Measurements from ENCODE around the gene ALK.
"Not testable (repeated sequence)": the region's sequence is repeated elsewhere in the genome, so short reads cannot be mapped to it uniquely, and the experiment has no call there.

Gene ALK

GRCh38 chr2:29834036-29834540, 87.3 kb downstream of the ALK start:
- no peaks in the 10 kb centered on the region for H3K4me1 Mint-ChIP-seq
- peaks cover 11% of the 10 kb centered on the region for H3K27me3 Mint-ChIP-seq
- H3K27ac Mint-ChIP-seq = no peak overlapping the region
- H3K9me3 Mint-ChIP-seq = peaks cover 20% of the 10 kb centered on the region
- H3K36me3 Mint-ChIP-seq = no peaks in the 10 kb centered on the region
- H3K4me3 Mint-ChIP-seq = no peak overlapping the region

GRCh38 chr2:29831560-29831959, 89.8 kb downstream of the ALK start:
- H3K27ac Mint-ChIP-seq = no peak overlapping the region
- H3K9me3 Mint-ChIP-seq = peaks cover 5% of the 10 kb centered on the region
- no peaks in the 10 kb centered on the region for H3K4me1 Mint-ChIP-seq
- no peaks in the 10 kb centered on the region for H3K36me3 Mint-ChIP-seq
- peaks cover 14% of the 10 kb centered on the region for H3K27me3 Mint-ChIP-seq
- H3K4me3 Mint-ChIP-seq = no peak overlapping the region

GRCh38 chr2:29829841-29830240, 91.5 kb downstream of the ALK start:
- Mint-ChIP-seq H3K4me1 (no peaks in the 10 kb centered on the region), H3K27ac (no peak overlapping the region), H3K36me3 (no peaks in the 10 kb centered on the region), H3K27me3 (peaks cover 19% of the 10 kb centered on the region), H3K4me3 (no peak overlapping the region), H3K9me3 (peaks cover 5% of the 10 kb centered on the region)

GRCh38 chr2:29824145-29824544, 97.2 kb downstream of the ALK start:
- H3K4me3 Mint-ChIP-seq, H3K9me3 Mint-ChIP-seq, H3K27ac Mint-ChIP-seq, H3K4me1 Mint-ChIP-seq, H3K36me3 Mint-ChIP-seq: not testable (repeated sequence)
- peaks cover 13% of the 10 kb centered on the region for H3K27me3 Mint-ChIP-seq

GRCh38 chr2:29821591-29821990, 99.8 kb downstream of the ALK start:
- no peaks in the 10 kb centered on the region for H3K36me3 Mint-ChIP-seq
- H3K9me3 Mint-ChIP-seq = no peaks in the 10 kb centered on the region
- no peak overlapping the region for H3K4me3 Mint-ChIP-seq
- no peak overlapping the region for H3K27ac Mint-ChIP-seq
- H3K4me1 Mint-ChIP-seq = no peaks in the 10 kb centered on the region
- peaks cover 9% of the 10 kb centered on the region for H3K27me3 Mint-ChIP-seq

- Mint-ChIP-seq H3K36me3 (no peaks in the 10 kb centered on the region), H3K4me1 (no peaks in the 10 kb centered on the region), H3K27ac (no peak overlapping the region), H3K9me3 (no peaks in the 10 kb centered on the region), H3K27me3 (peaks cover 1% of the 10 kb centered on the region), H3K4me3 (no peak overlapping the region)
Measured at GRCh38 chr2:29819570-29819969, 101.8 kb downstream of the ALK start.

- H3K27me3 Mint-ChIP-seq = no peaks in the 10 kb centered on the region
- H3K9me3 Mint-ChIP-seq = no peaks in the 10 kb centered on the region
- no peak overlapping the region for H3K27ac Mint-ChIP-seq
- H3K4me1 Mint-ChIP-seq = no peaks in the 10 kb centered on the region
- no peaks in the 10 kb centered on the region for H3K36me3 Mint-ChIP-seq
- no peak overlapping the region for H3K4me3 Mint-ChIP-seq
Measured at GRCh38 chr2:29817801-29818680, 103.3 kb downstream of the ALK start.

- Mint-ChIP-seq H3K4me1 (no peaks in the 10 kb centered on the region), H3K27ac (no peak overlapping the region), H3K36me3 (no peaks in the 10 kb centered on the region), H3K27me3 (no peaks in the 10 kb centered on the region), H3K9me3 (no peaks in the 10 kb centered on the region), H3K4me3 (no peak overlapping the region)
Measured at GRCh38 chr2:29817299-29817698, 104.1 kb downstream of the ALK start.

- Mint-ChIP-seq H3K9me3 (no peaks in the 10 kb centered on the region), H3K27ac (no peak overlapping the region), H3K4me1 (no peaks in the 10 kb centered on the region), H3K27me3 (peaks cover 2% of the 10 kb centered on the region), H3K36me3 (no peaks in the 10 kb centered on the region), H3K4me3 (no peak overlapping the region)
Measured at GRCh38 chr2:29816651-29817050, 104.7 kb downstream of the ALK start.

- H3K4me3 Mint-ChIP-seq = no peak overlapping the region
- H3K4me1 Mint-ChIP-seq = no peaks in the 10 kb centered on the region
- H3K36me3 Mint-ChIP-seq = no peaks in the 10 kb centered on the region
- peaks cover 2% of the 10 kb centered on the region for H3K27me3 Mint-ChIP-seq
- no peak overlapping the region for H3K27ac Mint-ChIP-seq
- H3K9me3 Mint-ChIP-seq = no peaks in the 10 kb centered on the region
Measured at GRCh38 chr2:29811378-29811777, 110.0 kb downstream of the ALK start.

- Mint-ChIP-seq H3K27ac (no peak overlapping the region), H3K4me1 (no peaks in the 10 kb centered on the region), H3K27me3 (peaks cover 2% of the 10 kb centered on the region), H3K36me3 (no peaks in the 10 kb centered on the region), H3K4me3 (no peak overlapping the region), H3K9me3 (no peaks in the 10 kb centered on the region)
Measured at GRCh38 chr2:29810956-29811355, 110.4 kb downstream of the ALK start.

GRCh38 chr2:29808321-29808720, 113.1 kb downstream of the ALK start:
- no peaks in the 10 kb centered on the region for H3K4me1 Mint-ChIP-seq
- no peak overlapping the region for H3K4me3 Mint-ChIP-seq
- H3K27me3 Mint-ChIP-seq = peaks cover 5% of the 10 kb centered on the region
- H3K36me3 Mint-ChIP-seq = no peaks in the 10 kb centered on the region
- H3K9me3 Mint-ChIP-seq = no peaks in the 10 kb centered on the region
- no peak overlapping the region for H3K27ac Mint-ChIP-seq

- H3K27ac Mint-ChIP-seq = no peak overlapping the region
Measured at GRCh38 chr2:29807082-29807481, 114.3 kb downstream of the ALK start.

GRCh38 chr2:29806461-29806860, 114.9 kb downstream of the ALK start:
- H3K4me1 Mint-ChIP-seq = no peaks in the 10 kb centered on the region
- no peak overlapping the region for H3K27ac Mint-ChIP-seq
- H3K9me3 Mint-ChIP-seq = no peaks in the 10 kb centered on the region
- peaks cover 5% of the 10 kb centered on the region for H3K27me3 Mint-ChIP-seq
- no peaks in the 10 kb centered on the region for H3K36me3 Mint-ChIP-seq
- no peak overlapping the region for H3K4me3 Mint-ChIP-seq

More at GRCh38 chr2:29807082-29807481, 114.3 kb downstream of the ALK start:
- Mint-ChIP-seq H3K9me3 (no peaks in the 10 kb centered on the region), H3K27me3 (peaks cover 5% of the 10 kb centered on the region), H3K36me3 (no peaks in the 10 kb centered on the region), H3K4me3 (no peak overlapping the region), H3K4me1 (no peaks in the 10 kb centered on the region)

GRCh38 chr2:29804671-29805070, 116.7 kb downstream of the ALK start:
- Mint-ChIP-seq H3K27me3 (peaks cover 8% of the 10 kb centered on the region), H3K27ac (no peak overlapping the region)

GRCh38 chr2:29803537-29803936, 117.8 kb downstream of the ALK start:
- no peaks in the 10 kb centered on the region for H3K36me3 Mint-ChIP-seq
- H3K4me1 Mint-ChIP-seq = no peaks in the 10 kb centered on the region
- H3K9me3 Mint-ChIP-seq = no peaks in the 10 kb centered on the region
- H3K27ac Mint-ChIP-seq = no peak overlapping the region
- H3K27me3 Mint-ChIP-seq = peaks cover 8% of the 10 kb centered on the region
- no peak overlapping the region for H3K4me3 Mint-ChIP-seq

More at GRCh38 chr2:29804671-29805070, 116.7 kb downstream of the ALK start:
- no peaks in the 10 kb centered on the region for H3K4me1 Mint-ChIP-seq
- no peaks in the 10 kb centered on the region for H3K36me3 Mint-ChIP-seq
- no peak overlapping the region for H3K4me3 Mint-ChIP-seq
- H3K9me3 Mint-ChIP-seq = no peaks in the 10 kb centered on the region
